GM12864 (cell line): ENCODE data around the gene SPON1.

ENCODE experiments used
- DNase-seq: peaks from one replicate; pipeline ENCODE4 v3.0.0-alpha.2; 2011; ENCODE audit warnings: low read depth
- H3K4me3 ChIP-seq: 2 replicates; pipeline ENCODE4 v1.5.1; 2011; ENCODE audit warnings: mild to moderate bottlenecking, low read depth, low read length, control low read depth
- TF ChIP-seq, protein P1 (sequence below): IDR thresholded peaks from 2 replicates; pipeline ENCODE4 v1.5.1; 2011; ENCODE audit warnings: low read depth, mild to moderate bottlenecking, moderate library complexity, low read length, control low read depth, inconsistent platforms; ENCODE audit errors: missing control alignments

The SPON1 gene

GRCh38 chr11:14182833-14183364 lies 220.4 kb downstream of the SPON1 start:
- no peak overlapping the region for H3K4me3 ChIP-seq
- no peak for DNase-seq
- TF ChIP-seq, protein P1, sequence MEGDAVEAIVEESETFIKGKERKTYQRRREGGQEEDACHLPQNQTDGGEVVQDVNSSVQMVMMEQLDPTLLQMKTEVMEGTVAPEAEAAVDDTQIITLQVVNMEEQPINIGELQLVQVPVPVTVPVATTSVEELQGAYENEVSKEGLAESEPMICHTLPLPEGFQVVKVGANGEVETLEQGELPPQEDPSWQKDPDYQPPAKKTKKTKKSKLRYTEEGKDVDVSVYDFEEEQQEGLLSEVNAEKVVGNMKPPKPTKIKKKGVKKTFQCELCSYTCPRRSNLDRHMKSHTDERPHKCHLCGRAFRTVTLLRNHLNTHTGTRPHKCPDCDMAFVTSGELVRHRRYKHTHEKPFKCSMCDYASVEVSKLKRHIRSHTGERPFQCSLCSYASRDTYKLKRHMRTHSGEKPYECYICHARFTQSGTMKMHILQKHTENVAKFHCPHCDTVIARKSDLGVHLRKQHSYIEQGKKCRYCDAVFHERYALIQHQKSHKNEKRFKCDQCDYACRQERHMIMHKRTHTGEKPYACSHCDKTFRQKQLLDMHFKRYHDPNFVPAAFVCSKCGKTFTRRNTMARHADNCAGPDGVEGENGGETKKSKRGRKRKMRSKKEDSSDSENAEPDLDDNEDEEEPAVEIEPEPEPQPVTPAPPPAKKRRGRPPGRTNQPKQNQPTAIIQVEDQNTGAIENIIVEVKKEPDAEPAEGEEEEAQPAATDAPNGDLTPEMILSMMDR = no peak

DNA sequence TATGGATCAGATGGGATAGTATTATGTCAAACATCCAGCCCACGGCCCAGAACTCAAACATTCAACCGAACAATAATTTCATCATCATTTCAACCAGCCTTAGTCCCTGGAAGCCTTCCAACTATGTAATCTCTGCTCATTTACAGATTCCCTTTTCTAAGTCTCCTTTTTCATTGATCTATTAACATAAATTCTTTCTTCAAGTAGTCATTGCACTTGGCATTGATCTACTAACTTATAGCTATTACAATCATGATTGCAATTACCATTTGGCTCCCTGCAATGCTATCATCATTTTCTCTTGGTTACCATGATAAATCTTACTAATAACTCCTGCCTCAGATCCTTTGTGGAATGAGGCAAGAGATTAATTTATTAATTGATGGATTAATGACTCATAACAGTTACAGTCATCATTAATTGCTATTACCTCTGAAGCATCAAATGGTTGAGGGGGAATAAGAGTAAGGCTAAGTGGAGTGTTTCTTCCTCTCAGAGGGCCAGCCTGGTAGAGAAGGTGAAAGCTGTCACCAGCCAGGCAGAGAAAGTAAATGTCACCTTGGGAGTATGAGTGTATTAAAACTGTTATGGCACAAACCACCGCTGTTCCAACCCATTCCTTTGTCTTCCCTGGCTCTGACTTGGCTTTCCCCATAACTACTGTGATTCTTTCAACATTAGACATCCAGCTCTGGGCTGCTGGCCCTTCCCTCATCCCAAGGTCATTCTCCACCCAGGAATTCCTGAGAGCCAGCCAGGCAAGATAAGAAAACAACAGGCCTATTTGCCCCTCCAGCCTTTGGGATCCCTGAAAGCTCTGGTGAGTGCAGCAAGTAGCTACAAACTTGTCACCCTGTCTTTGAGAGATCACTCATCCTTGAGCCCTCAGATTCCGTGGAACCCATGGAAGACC lies 221.8 kb downstream of the SPON1 start:
- TF ChIP-seq, protein P1 = no peak
- no peak for DNase-seq
- H3K4me3 ChIP-seq = no peak overlapping the region

- no peak for DNase-seq
- H3K4me3 ChIP-seq = no peak overlapping the region
- TF ChIP-seq, protein P1 = no peak
Observed at GRCh38 chr11:14185461-14185860, 222.9 kb downstream of the SPON1 start.

GRCh38 chr11:14186046-14186775 lies 223.7 kb downstream of the SPON1 start:
- TF ChIP-seq, protein P1 = no peak
- no peak overlapping the region for H3K4me3 ChIP-seq
- no peak for DNase-seq

- no peak overlapping the region for H3K4me3 ChIP-seq
- TF ChIP-seq, protein P1 = no peak
- no peak for DNase-seq
Observed at GRCh38 chr11:14189874-14190273, 227.4 kb downstream of the SPON1 start.

GRCh38 chr11:14190992-14191778 lies 228.7 kb downstream of the SPON1 start:
- DNase-seq = no peak
- no peak overlapping the region for H3K4me3 ChIP-seq
- TF ChIP-seq, protein P1 = no peak
